SU-DHL-6 (cell line): ENCODE measurements around the gene C5orf58.

ENCODE experiments used
- EZH2phosphoT487 ChIP-seq: fragments of 200-600 bp; sonication (generic), shearing (Covaris generic); conservative IDR thresholded peaks from 2 replicates; pipeline ENCODE4 v1.6.1; 2018; ENCODE audit warnings: mild to moderate bottlenecking, antibody characterized with exemption, low read length, moderate library complexity, mixed read lengths
- TF ChIP-seq, protein P1 (sequence below): fragments of 200-600 bp; sonication (generic); IDR thresholded peaks from one replicate; pipeline ENCODE4 v1.5.1; 2017; ENCODE audit warnings: antibody characterized with exemption, mild to moderate bottlenecking, low read length, moderate library complexity; ENCODE audit not compliant: insufficient read depth, poor library complexity, severe bottlenecking

DNA sequence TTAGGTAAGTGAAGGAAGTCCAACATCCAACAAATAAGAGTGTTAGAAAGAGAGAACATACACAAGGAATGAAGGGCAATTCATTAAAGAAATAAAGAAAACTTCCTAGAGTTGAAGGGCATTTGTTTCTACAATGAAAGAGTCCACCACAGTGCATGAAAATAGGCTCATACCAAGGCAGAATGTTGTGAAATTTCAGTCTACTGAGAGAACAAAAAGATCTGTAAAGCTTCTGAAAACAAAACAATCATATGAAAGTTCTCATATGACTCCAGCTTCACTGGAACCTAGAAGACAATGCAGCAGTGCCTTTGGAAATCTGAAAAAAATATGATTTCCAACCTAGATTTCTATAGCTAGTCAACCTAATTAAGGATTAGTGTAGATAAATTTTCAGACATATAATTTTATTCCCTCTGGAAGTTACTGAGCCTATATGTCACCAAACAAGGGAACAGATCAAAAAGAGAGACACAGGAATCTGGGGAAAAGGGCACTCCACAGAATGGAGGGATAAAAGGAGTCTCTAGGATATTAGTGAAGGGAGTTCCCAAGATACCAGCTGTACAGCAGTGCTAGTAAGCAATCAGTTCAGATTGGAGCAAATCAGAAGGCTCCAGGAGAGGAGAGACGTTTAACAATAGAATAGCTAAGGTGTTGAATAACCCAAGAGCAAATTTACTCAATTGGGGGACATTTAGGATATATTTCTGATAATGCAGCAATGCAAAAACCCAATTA, 5.8 kb downstream of the C5orf58 start:
- TF ChIP-seq, protein P1, sequence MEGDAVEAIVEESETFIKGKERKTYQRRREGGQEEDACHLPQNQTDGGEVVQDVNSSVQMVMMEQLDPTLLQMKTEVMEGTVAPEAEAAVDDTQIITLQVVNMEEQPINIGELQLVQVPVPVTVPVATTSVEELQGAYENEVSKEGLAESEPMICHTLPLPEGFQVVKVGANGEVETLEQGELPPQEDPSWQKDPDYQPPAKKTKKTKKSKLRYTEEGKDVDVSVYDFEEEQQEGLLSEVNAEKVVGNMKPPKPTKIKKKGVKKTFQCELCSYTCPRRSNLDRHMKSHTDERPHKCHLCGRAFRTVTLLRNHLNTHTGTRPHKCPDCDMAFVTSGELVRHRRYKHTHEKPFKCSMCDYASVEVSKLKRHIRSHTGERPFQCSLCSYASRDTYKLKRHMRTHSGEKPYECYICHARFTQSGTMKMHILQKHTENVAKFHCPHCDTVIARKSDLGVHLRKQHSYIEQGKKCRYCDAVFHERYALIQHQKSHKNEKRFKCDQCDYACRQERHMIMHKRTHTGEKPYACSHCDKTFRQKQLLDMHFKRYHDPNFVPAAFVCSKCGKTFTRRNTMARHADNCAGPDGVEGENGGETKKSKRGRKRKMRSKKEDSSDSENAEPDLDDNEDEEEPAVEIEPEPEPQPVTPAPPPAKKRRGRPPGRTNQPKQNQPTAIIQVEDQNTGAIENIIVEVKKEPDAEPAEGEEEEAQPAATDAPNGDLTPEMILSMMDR: no peak
- no peak for TF ChIP-seq EZH2phosphoT487
